ENCODE data around the gene PURB. TPM values are rescaled to one million over a fixed set of nuclear protein-coding genes. Genes with fewer than 3 reads are reported as not detected.

The PURB gene
- total RNA-seq, 2 donors from 2014 or later: 10.0 to 12.9 TPM

- Histone ChIP-seq H3K36me3 (no peaks in the 10 kb centered on the region), H3K4me1 (peaks cover 0 to 9% of the 10 kb centered on the region in 2 donors), H3K4me3 (no peak overlapping the region), H3K27ac (no peak overlapping the region), H3K27me3 (no peaks in the 10 kb centered on the region), H3K9me3 (no peaks in the 10 kb centered on the region)
- no peak for TF ChIP-seq CTCF (IDR thresholded peaks at IDR 0.05)
- no peak for DNase-seq (ENCODE audit: low spot score)
These were observed 24.5 kb upstream of the PURB start for GRCh38 chr7:44909596-44910389.

- TF ChIP-seq CTCF (IDR thresholded peaks at IDR 0.05): no peak
- Histone ChIP-seq H3K36me3 (no peaks in the 10 kb centered on the region), H3K9me3 (no peaks in the 10 kb centered on the region), H3K27me3 (no peaks in the 10 kb centered on the region), H3K4me3 (no peak overlapping the region), H3K27ac (no peak overlapping the region), H3K4me1 (peaks cover 0 to 2% of the 10 kb centered on the region in 2 donors)
- no peak for DNase-seq (ENCODE audit: low spot score)
These were observed 21.6 kb upstream of the PURB start for GRCh38 chr7:44906965-44907364.

GRCh38 chr7:44905002-44905635, 19.8 kb upstream of the PURB start:
- Histone ChIP-seq H3K4me1 (no peaks in the 10 kb centered on the region), H3K9me3 (no peaks in the 10 kb centered on the region), H3K36me3 (no peaks in the 10 kb centered on the region), H3K27ac (no peak overlapping the region), H3K27me3 (no peaks in the 10 kb centered on the region), H3K4me3 (no peak overlapping the region)
- no peak for DNase-seq (ENCODE audit: low spot score)
- TF ChIP-seq CTCF (IDR thresholded peaks at IDR 0.05): no peak

- TF ChIP-seq CTCF (IDR thresholded peaks at IDR 0.05): no peak
These were observed 14.1 kb upstream of the PURB start for GRCh38 chr7:44899443-44899842.

GRCh38 chr7:44898039-44898438, 12.7 kb upstream of the PURB start:
- no peaks in the 10 kb centered on the region for H3K9me3 ChIP-seq
- H3K36me3 ChIP-seq: no peaks in the 10 kb centered on the region
- DNase-seq (ENCODE audit: low spot score): no peak
- H3K27ac ChIP-seq: no peak overlapping the region
- no peaks in the 10 kb centered on the region for H3K27me3 ChIP-seq
- no peaks in the 10 kb centered on the region for H3K4me1 ChIP-seq
- H3K4me3 ChIP-seq: no peak overlapping the region
- TF ChIP-seq CTCF (IDR thresholded peaks at IDR 0.05): no peak

More at GRCh38 chr7:44899443-44899842, 14.1 kb upstream of the PURB start:
- H3K27ac ChIP-seq: no peak overlapping the region
- no peak overlapping the region for H3K4me3 ChIP-seq
- H3K4me1 ChIP-seq: no peaks in the 10 kb centered on the region
- H3K9me3 ChIP-seq: no peaks in the 10 kb centered on the region
- no peaks in the 10 kb centered on the region for H3K36me3 ChIP-seq
- no peaks in the 10 kb centered on the region for H3K27me3 ChIP-seq
- DNase-seq (ENCODE audit: low spot score): no peak

All from right atrium auricular region (tissue), 2 donors.